GM23338 (cell line): ENCODE data around the gene PDE3A. TPM values are rescaled to one million over a fixed set of nuclear protein-coding genes. Genes with fewer than 3 reads are reported as not detected.

Source experiments
- ATAC-seq: fragments of 200-7000 bp; cut with Tn5 transposase; 3 replicates; pipeline ENCODE4 v1.9.1; 2020
- DNase-seq: peaks from one replicate; pipeline ENCODE4 v3.0.0-alpha.2; 2015; ENCODE audit warnings: low spot score
- H2AFZ ChIP-seq: fragments of 200-600 bp; sonication (generic); 2 replicates; pipeline ENCODE4 v1.8.0; 2016; ENCODE audit warnings: antibody characterized with exemption, mild to moderate bottlenecking, moderate library complexity
- H3F3A ChIP-seq: fragments of 200-600 bp; sonication (generic); replicated peaks from 2 replicates; pipeline ENCODE4 v1.8.0; 2017; ENCODE audit warnings: antibody characterized with exemption, mixed run types, low read depth
- H3K27ac ChIP-seq: fragments of 200-600 bp; sonication (generic); 2 replicates; pipeline ENCODE4 v1.6.1; 2016; ENCODE audit warnings: low read depth
- H3K27me3 ChIP-seq: fragments of 200-600 bp; sonication (generic); 2 replicates; pipeline ENCODE4 v1.8.0; 2016; ENCODE audit warnings: mild to moderate bottlenecking, mixed run types, moderate library complexity; ENCODE audit not compliant: insufficient read depth
- H3K36me3 ChIP-seq: fragments of 200-600 bp; sonication (generic); 2 replicates; pipeline ENCODE4 v1.8.0; 2016; ENCODE audit warnings: mild to moderate bottlenecking; ENCODE audit not compliant: insufficient read depth
- H3K4me1 ChIP-seq: fragments of 200-600 bp; sonication (generic); 2 replicates; pipeline ENCODE4 v1.8.0; 2016; ENCODE audit warnings: mild to moderate bottlenecking, moderate library complexity; ENCODE audit not compliant: insufficient read depth
- H3K4me2 ChIP-seq: fragments of 200-600 bp; sonication (generic); 2 replicates; pipeline ENCODE4 v1.7.1; 2017; ENCODE audit warnings: mixed run types
- H3K4me3 ChIP-seq: fragments of 200-600 bp; sonication (generic); 2 replicates; pipeline ENCODE4 v1.6.1; 2016; ENCODE audit warnings: mixed run types
- H3K79me2 ChIP-seq: fragments of 200-600 bp; sonication (generic); replicated peaks from 2 replicates; pipeline ENCODE4 v1.8.0; 2017; ENCODE audit warnings: mild to moderate bottlenecking; ENCODE audit not compliant: insufficient read depth
- H3K9me2 ChIP-seq: fragments of 200-600 bp; sonication (generic); 2 replicates; pipeline ENCODE4 v1.8.0; 2017; ENCODE audit not compliant: insufficient read depth
- H4K20me1 ChIP-seq: fragments of 200-600 bp; sonication (generic); replicated peaks from 2 replicates; pipeline ENCODE4 v1.8.0; 2017; ENCODE audit warnings: mild to moderate bottlenecking; ENCODE audit not compliant: insufficient read depth
- H3K27ac Mint-ChIP-seq: 2 replicates; pipeline ENCODE4 v1.8.0; 2020; ENCODE audit warnings: inconsistent platforms, mild to moderate bottlenecking, moderate library complexity, mixed read lengths
- H3K27me3 Mint-ChIP-seq: 3 replicates; pipeline ENCODE4 v1.8.0; 2022; ENCODE audit warnings: low read depth, mild to moderate bottlenecking, moderate library complexity, mixed read lengths, inconsistent platforms; ENCODE audit not compliant: insufficient read depth, poor library complexity
- H3K36me3 Mint-ChIP-seq: 3 replicates; pipeline ENCODE4 v1.8.0; 2021; ENCODE audit warnings: low read depth, mild to moderate bottlenecking, inconsistent platforms, moderate library complexity, mixed read lengths
- H3K4me1 Mint-ChIP-seq: 3 replicates; pipeline ENCODE4 v1.8.0; 2020; ENCODE audit warnings: mild to moderate bottlenecking, inconsistent platforms, mixed read lengths
- H3K4me3 Mint-ChIP-seq: 3 replicates; pipeline ENCODE4 v1.8.0; 2021; ENCODE audit warnings: moderate library complexity, mild to moderate bottlenecking, inconsistent platforms, mixed read lengths
- H3K9me3 Mint-ChIP-seq: 3 replicates; pipeline ENCODE4 v1.8.0; 2020; ENCODE audit warnings: moderate library complexity, mild to moderate bottlenecking, inconsistent platforms, mixed read lengths
- CTCF ChIP-seq, 2 experiments: fragments of 200-600 bp in 1 of 2; sonication (generic) in 1 of 2; conservative IDR thresholded peaks; 2 replicates each; pipeline versions ENCODE4 v1.5.1 to v1.6.1; 2016 to 2017; ENCODE audit warnings: antibody characterized with exemption in 2 of 2, low read depth in 2 of 2, mild to moderate bottlenecking in 2 of 2, moderate library complexity in 1 of 2
- ETS1 ChIP-seq: IDR thresholded peaks from 2 replicates; pipeline ENCODE4 v1.6.1; 2016; ENCODE audit warnings: antibody characterized with exemption
- JUNB ChIP-seq: IDR thresholded peaks from one replicate; pipeline ENCODE4 v1.6.1; 2016; ENCODE audit warnings: antibody characterized with exemption; ENCODE audit not compliant: unreplicated experiment
- NANOG ChIP-seq: IDR thresholded peaks from 2 replicates; pipeline ENCODE4 v1.6.1; 2016; ENCODE audit warnings: antibody characterized with exemption, borderline replicate concordance
- POLR2AphosphoS5 ChIP-seq: IDR thresholded peaks from 2 replicates; pipeline ENCODE4 v1.6.1; 2016; ENCODE audit warnings: antibody characterized with exemption, low read depth
- STAT1 ChIP-seq: IDR thresholded peaks from one replicate; pipeline ENCODE4 v1.6.1; 2016; ENCODE audit warnings: antibody characterized with exemption; ENCODE audit not compliant: unreplicated experiment
- polyA plus RNA-seq: library from polyadenylated mRNA; unstranded; fragments of >200 nt; fragmentation: Nextera tagmentation; extraction: Ambion mirVana; gene quantifications from 2 replicates; pipeline ENCODE4 v1.2.1, GENCODE V29; 2016
- total RNA-seq: library from RNA; depleted of rRNA; stranded (reverse); fragments of >200 nt; shearing (Covaris generic); gene quantifications from 2 replicates; pipeline ENCODE4 v1.2.3, GENCODE V29; 2014
- TF ChIP-seq, protein P1 (sequence below): fragments of 250-450 bp; sonication (Bioruptor Pico); IDR thresholded peaks from 2 replicates; pipeline ENCODE4 v1.5.0; 2020; ENCODE audit warnings: mild to moderate bottlenecking, moderate library complexity
- TF ChIP-seq, protein P2 (sequence below): IDR thresholded peaks from one replicate; pipeline ENCODE4 v1.6.1; 2018; ENCODE audit warnings: antibody characterized with exemption; ENCODE audit not compliant: unreplicated experiment

The PDE3A gene
- total and polyA plus RNA-seq, 2 experiments from 2014 or later = 2.7 to 9.2 TPM

DNA sequence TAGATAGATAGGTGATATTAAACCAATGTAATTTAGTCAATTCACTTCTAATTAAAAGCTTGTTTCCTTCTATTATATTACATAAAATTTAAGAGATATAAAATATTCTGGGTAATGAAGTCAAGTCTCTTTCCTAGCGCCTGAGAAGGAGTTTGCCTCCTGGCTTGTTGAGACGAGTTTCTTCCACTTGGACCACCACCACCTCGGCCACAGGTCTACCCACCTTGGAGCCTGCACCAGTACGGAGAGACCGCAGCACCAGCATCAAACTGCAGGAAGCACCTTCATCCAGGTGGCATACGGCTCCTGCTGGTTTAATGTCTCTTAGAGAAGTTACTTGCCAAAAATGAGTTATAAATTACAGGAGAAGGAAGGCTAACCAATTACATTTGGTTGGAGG lies 247.8 kb downstream of the PDE3A start (continued):
- TF ChIP-seq, protein P1, sequence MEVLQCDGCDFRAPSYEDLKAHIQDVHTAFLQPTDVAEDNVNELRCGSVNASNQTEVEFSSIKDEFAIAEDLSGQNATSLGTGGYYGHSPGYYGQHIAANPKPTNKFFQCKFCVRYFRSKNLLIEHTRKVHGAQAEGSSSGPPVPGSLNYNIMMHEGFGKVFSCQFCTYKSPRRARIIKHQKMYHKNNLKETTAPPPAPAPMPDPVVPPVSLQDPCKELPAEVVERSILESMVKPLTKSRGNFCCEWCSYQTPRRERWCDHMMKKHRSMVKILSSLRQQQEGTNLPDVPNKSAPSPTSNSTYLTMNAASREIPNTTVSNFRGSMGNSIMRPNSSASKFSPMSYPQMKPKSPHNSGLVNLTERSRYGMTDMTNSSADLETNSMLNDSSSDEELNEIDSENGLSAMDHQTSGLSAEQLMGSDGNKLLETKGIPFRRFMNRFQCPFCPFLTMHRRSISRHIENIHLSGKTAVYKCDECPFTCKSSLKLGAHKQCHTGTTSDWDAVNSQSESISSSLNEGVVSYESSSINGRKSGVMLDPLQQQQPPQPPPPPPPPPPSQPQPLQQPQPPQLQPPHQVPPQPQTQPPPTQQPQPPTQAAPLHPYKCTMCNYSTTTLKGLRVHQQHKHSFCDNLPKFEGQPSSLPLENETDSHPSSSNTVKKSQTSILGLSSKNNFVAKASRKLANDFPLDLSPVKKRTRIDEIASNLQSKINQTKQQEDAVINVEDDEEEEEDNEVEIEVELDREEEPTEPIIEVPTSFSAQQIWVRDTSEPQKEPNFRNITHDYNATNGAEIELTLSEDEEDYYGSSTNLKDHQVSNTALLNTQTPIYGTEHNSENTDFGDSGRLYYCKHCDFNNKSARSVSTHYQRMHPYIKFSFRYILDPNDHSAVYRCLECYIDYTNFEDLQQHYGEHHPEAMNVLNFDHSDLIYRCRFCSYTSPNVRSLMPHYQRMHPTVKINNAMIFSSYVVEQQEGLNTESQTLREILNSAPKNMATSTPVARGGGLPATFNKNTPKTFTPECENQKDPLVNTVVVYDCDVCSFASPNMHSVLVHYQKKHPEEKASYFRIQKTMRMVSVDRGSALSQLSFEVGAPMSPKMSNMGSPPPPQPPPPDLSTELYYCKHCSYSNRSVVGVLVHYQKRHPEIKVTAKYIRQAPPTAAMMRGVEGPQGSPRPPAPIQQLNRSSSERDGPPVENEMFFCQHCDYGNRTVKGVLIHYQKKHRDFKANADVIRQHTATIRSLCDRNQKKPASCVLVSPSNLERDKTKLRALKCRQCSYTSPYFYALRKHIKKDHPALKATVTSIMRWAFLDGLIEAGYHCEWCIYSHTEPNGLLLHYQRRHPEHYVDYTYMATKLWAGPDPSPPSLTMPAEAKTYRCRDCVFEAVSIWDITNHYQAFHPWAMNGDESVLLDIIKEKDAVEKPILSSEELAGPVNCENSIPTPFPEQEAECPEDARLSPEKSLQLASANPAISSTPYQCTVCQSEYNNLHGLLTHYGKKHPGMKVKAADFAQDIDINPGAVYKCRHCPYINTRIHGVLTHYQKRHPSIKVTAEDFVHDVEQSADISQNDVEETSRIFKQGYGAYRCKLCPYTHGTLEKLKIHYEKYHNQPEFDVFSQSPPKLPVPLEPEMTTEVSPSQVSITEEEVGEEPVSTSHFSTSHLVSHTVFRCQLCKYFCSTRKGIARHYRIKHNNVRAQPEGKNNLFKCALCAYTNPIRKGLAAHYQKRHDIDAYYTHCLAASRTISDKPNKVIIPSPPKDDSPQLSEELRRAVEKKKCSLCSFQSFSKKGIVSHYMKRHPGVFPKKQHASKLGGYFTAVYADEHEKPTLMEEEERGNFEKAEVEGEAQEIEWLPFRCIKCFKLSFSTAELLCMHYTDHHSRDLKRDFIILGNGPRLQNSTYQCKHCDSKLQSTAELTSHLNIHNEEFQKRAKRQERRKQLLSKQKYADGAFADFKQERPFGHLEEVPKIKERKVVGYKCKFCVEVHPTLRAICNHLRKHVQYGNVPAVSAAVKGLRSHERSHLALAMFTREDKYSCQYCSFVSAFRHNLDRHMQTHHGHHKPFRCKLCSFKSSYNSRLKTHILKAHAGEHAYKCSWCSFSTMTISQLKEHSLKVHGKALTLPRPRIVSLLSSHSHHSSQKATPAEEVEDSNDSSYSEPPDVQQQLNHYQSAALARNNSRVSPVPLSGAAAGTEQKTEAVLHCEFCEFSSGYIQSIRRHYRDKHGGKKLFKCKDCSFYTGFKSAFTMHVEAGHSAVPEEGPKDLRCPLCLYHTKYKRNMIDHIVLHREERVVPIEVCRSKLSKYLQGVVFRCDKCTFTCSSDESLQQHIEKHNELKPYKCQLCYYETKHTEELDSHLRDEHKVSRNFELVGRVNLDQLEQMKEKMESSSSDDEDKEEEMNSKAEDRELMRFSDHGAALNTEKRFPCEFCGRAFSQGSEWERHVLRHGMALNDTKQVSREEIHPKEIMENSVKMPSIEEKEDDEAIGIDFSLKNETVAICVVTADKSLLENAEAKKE (CRISPR knock-in tag) = no peak
- TF ChIP-seq JUNB (no peak), ETS1 (no peak)

- no peak overlapping the region for H3K27ac ChIP-seq
- no peak overlapping the region for H3K4me2 ChIP-seq
- Mint-ChIP-seq H3K36me3 (no peaks in the 10 kb centered on the region), H3K27me3 (no peaks in the 10 kb centered on the region), H3K4me1 (peaks cover 3% of the 10 kb centered on the region), H3K9me3 (no peaks in the 10 kb centered on the region), H3K27ac (no peak overlapping the region), H3K4me3 (no peak overlapping the region)
- H3K27me3 ChIP-seq = no peaks in the 10 kb centered on the region
- H3K79me2 ChIP-seq = no peaks in the 10 kb centered on the region
- ATAC-seq (no peak), DNase-seq (no peak)
- no peaks in the 10 kb centered on the region for H3F3A ChIP-seq
- no peaks in the 10 kb centered on the region for H3K4me1 ChIP-seq
- no peak for TF ChIP-seq POLR2AphosphoS5
- TF ChIP-seq CTCF (conservative IDR thresholded peaks at IDR 0.05; ENCODE audit: low read depth in 2 of 2) = no peak
- no peak for TF ChIP-seq ETS1
- TF ChIP-seq, protein P2, sequence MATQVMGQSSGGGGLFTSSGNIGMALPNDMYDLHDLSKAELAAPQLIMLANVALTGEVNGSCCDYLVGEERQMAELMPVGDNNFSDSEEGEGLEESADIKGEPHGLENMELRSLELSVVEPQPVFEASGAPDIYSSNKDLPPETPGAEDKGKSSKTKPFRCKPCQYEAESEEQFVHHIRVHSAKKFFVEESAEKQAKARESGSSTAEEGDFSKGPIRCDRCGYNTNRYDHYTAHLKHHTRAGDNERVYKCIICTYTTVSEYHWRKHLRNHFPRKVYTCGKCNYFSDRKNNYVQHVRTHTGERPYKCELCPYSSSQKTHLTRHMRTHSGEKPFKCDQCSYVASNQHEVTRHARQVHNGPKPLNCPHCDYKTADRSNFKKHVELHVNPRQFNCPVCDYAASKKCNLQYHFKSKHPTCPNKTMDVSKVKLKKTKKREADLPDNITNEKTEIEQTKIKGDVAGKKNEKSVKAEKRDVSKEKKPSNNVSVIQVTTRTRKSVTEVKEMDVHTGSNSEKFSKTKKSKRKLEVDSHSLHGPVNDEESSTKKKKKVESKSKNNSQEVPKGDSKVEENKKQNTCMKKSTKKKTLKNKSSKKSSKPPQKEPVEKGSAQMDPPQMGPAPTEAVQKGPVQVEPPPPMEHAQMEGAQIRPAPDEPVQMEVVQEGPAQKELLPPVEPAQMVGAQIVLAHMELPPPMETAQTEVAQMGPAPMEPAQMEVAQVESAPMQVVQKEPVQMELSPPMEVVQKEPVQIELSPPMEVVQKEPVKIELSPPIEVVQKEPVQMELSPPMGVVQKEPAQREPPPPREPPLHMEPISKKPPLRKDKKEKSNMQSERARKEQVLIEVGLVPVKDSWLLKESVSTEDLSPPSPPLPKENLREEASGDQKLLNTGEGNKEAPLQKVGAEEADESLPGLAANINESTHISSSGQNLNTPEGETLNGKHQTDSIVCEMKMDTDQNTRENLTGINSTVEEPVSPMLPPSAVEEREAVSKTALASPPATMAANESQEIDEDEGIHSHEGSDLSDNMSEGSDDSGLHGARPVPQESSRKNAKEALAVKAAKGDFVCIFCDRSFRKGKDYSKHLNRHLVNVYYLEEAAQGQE = no peak
- TF ChIP-seq STAT1 = no peak
- TF ChIP-seq NANOG = no peak
- no peak overlapping the region for H3K4me3 ChIP-seq
- no peaks in the 10 kb centered on the region for H3K9me2 ChIP-seq
- no peaks in the 10 kb centered on the region for H3K36me3 ChIP-seq
- no peak overlapping the region for H2AFZ ChIP-seq
- no peaks in the 10 kb centered on the region for H4K20me1 ChIP-seq
These were observed 251.9 kb downstream of the PDE3A start for GRCh38 chr12:20620261-20620660.
